SKM-1 (cell line): ENCODE results near the gene SMNDC1.

Experiments used
- DNase-seq: peaks from one replicate; lab custom pipeline; 2025; ENCODE audit not compliant: unreplicated experiment; lab: John Stamatoyannopoulos, UW

Gene SMNDC1

GRCh38 chr10:110327262-110327914, 22.7 kb upstream of the SMNDC1 start:
- DNase-seq: no peak

GRCh38 chr10:110326351-110327032, 21.8 kb upstream of the SMNDC1 start:
- no peak for DNase-seq

GRCh38 chr10:110324805-110325280, 20.1 kb upstream of the SMNDC1 start:
- DNase-seq: no peak

GRCh38 chr10:110324201-110324804, 19.6 kb upstream of the SMNDC1 start:
- DNase-seq: no peak

- DNase-seq: no peak
Measured at GRCh38 chr10:110323503-110323902, 18.8 kb upstream of the SMNDC1 start.

- DNase-seq: no peak
Measured at GRCh38 chr10:110321869-110322620, 17.3 kb upstream of the SMNDC1 start.

GRCh38 chr10:110317866-110318850, 13.4 kb upstream of the SMNDC1 start:
- no peak for DNase-seq

- no peak for DNase-seq
Measured at GRCh38 chr10:110313674-110314073, 9.0 kb upstream of the SMNDC1 start.

- no peak for DNase-seq
Measured at GRCh38 chr10:110312206-110312605, 7.5 kb upstream of the SMNDC1 start.

- DNase-seq: peak; percentile 27
Measured at GRCh38 chr10:110311357-110311949, 6.7 kb upstream of the SMNDC1 start.

- no peak for DNase-seq
Measured at GRCh38 chr10:110310741-110311140, 6.0 kb upstream of the SMNDC1 start.

GRCh38 chr10:110307805-110308204, 3.1 kb upstream of the SMNDC1 start:
- no peak for DNase-seq

- no peak for DNase-seq
Measured at GRCh38 chr10:110306452-110306768, 1.7 kb upstream of the SMNDC1 start.

GRCh38 chr10:110305767-110306451, 1.2 kb upstream of the SMNDC1 start:
- DNase-seq: peak; percentile 95

- no peak for DNase-seq
Measured at GRCh38 chr10:110304394-110304779, 333 bp downstream of the SMNDC1 start.

GRCh38 chr10:110303681-110304080, 1.0 kb downstream of the SMNDC1 start:
- no peak for DNase-seq

- no peak for DNase-seq
Measured at GRCh38 chr10:110300486-110300986, 4.2 kb downstream of the SMNDC1 start.

GRCh38 chr10:110296966-110297365, 7.8 kb downstream of the SMNDC1 start:
- no peak for DNase-seq

- DNase-seq: no peak
Measured at GRCh38 chr10:110286841-110287240, 17.9 kb downstream of the SMNDC1 start.
